CD4-positive, alpha-beta T cell treated with Interleukin-10 for 1 hour (primary cell): ENCODE results near the gene PPP2R1B.

Experiments
- DNase-seq: peaks from one replicate; pipeline ENCODE4 v3.0.0-alpha.2; 2020

PPP2R1B gene

GRCh38 chr11:111684251-111684650 is 81.9 kb downstream of the PPP2R1B start:
- no peak for DNase-seq

DNA sequence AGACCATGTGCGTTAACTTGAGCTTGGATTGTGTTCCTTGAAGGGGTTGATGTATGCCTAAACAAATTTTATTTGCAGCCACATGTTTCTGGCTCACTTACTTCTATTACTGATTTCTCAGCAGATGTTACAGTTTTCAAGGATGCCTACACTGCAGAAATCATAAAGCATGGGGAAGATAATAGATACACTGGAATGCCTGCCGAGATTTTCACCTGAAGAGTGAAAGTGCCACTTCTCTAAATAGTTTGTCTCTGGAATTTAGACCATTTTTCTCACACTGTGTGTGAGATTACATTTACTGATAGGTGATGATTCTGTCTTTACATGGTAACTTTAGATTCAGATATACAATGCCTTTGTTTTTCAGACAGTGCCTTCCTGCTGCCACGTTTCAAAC is 82.4 kb downstream of the PPP2R1B start:
- no peak for DNase-seq

DNA sequence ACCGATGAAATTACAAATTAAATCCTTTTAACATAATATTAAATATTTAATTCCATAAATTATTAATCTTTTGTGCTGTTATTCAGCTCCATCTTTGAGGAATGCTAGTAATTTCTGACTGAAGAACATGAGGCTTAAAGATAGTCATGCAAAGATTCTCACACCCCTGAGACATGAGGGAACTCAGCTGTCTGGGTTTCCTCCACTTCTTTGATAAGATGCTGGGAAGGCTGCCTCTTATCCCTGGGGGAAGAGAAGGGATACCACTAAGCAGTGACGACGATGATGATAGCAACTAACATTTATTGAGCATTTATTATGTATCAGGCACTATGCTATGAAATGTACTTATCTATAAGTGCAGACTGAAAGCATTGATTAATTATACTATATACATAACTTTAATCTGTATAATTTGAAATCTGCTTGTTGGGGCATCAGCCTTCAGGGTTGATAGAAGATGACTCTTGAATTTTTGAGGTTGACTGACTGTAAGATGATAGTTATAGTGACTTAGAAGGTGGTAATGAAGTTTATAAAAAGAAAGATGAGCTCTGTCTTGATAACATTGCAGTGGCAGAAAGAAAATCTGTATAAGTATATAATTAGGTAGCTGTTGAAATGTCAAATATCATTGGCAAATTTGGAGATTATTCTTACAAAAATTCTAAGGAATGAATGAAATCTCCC is 85.6 kb downstream of the PPP2R1B start:
- no peak for DNase-seq
